ENCODE measurements around the gene LSM12. TPM values are rescaled to one million over a fixed set of nuclear protein-coding genes. Genes with fewer than 3 reads are reported as not detected.

The LSM12 gene
- total RNA-seq, 1 donor from 2014 or later, result 57.3 TPM

DNA sequence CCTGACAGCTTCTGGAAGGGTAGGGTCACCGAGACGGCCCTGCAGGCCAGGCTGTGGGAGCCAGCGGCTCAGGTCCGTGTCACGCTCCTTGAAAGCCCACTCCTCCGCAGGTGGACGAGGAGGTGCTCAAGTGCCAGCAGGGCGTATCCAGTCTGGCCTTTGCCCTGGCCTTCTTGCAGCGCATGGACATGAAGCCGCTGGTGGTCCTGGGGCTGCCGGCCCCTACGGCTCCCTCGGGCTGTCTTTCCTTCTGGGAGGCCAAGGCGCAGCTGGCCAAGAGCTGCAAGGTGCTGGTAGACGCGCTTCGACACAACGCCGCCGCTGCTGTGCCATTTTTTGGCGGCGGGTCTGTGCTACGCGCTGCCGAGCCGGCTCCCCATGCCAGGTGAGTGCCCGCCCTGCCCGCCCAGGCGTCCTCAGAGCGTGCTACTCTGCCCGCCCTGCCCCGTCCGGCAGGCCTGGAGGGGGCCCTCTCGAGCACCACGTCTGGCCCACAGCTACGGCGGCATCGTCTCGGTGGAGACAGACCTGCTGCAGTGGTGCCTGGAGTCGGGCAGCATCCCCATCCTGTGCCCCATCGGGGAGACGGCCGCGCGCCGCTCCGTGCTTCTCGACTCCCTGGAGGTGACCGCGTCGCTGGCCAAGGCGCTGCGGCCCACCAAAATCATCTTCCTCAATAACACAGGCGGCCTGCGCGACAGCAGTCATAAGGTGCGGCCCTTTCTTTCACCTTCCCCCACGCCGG is 60.8 kb downstream of the LSM12 start:
- H3K9me3 Mint-ChIP-seq, result no peaks in the 10 kb centered on the region
- CTCF ChIA-PET, result interaction anchor here (1.0 kb wide), 1 partner anchor 96 kb away, joined by 3 read pairs; no protein-coding TSS in a partner anchor

DNA sequence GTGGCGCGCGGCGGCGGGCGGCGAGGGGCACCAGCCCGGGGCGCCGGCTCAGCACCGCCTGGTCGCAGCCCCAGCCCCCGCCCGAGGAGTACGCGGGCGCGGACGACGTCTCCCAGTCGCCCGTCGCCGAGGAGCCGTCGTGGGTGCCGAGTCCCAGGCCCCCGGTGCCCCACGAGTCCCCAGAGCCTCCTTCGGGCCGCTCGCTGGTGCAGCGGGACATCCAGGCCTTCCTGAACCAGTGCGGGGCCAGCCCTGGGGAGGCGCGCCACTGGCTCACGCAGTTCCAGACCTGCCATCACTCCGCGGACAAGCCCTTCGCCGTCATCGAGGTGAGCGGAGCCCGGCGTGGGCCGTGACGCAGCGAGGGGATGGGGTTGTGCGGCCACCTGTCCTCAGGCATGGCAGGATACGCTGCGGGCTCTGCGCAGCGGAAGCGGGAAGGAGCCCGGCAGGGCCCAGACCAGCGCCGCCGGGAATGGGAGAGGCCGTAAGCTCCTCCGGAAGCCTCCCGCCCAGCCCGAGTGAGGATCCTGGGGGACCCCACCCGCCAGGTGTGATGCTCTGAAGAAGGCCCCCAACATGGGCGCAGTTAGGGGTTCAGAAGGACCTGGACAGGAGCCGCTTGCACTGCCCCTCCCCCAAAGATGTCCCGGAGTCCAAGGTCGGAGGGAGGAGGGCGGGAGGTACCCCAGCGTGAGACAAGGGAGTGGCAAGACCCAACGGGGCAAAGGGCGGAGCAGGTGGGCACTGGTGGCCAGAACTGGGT is 61.5 kb downstream of the LSM12 start:
- Mint-ChIP-seq H3K4me1 (peaks cover 24% of the 10 kb centered on the region), H3K27ac (no peak overlapping the region), H3K9me3 (no peaks in the 10 kb centered on the region), H3K4me3 (peak overlapping the region; percentile 64), H3K27me3 (peaks cover 15% of the 10 kb centered on the region), H3K36me3 (ENCODE audit: low read depth) (peaks cover 3% of the 10 kb centered on the region)
- CTCF ChIA-PET, result no interaction called here
- DNase-seq (peak; percentile 35), ATAC-seq (ENCODE audit: low read depth) (no peak)
- intact Hi-C loops (cut with micrococcal nuclease), result loop anchor here (5.0 kb wide), 2 partner anchors 98 to 117 kb away; partner anchors contain the start of genes HDAC5 and MPP2
- POLR2A ChIA-PET, result interaction anchor here (0.6 kb wide), 1 partner anchor 562 kb away, joined by 3 read pairs; no protein-coding TSS in a partner anchor
- TF ChIP-seq, protein P1, sequence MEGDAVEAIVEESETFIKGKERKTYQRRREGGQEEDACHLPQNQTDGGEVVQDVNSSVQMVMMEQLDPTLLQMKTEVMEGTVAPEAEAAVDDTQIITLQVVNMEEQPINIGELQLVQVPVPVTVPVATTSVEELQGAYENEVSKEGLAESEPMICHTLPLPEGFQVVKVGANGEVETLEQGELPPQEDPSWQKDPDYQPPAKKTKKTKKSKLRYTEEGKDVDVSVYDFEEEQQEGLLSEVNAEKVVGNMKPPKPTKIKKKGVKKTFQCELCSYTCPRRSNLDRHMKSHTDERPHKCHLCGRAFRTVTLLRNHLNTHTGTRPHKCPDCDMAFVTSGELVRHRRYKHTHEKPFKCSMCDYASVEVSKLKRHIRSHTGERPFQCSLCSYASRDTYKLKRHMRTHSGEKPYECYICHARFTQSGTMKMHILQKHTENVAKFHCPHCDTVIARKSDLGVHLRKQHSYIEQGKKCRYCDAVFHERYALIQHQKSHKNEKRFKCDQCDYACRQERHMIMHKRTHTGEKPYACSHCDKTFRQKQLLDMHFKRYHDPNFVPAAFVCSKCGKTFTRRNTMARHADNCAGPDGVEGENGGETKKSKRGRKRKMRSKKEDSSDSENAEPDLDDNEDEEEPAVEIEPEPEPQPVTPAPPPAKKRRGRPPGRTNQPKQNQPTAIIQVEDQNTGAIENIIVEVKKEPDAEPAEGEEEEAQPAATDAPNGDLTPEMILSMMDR (IDR thresholded peaks at IDR 0.05), result no peak

More for the DNA sequence above, 60.8 kb downstream of the LSM12 start:
- Mint-ChIP-seq H3K27me3 (peaks cover 15% of the 10 kb centered on the region), H3K4me3 (peak overlapping the region; percentile 90), H3K4me1 (peaks cover 24% of the 10 kb centered on the region), H3K36me3 (ENCODE audit: low read depth) (peaks cover 5% of the 10 kb centered on the region), H3K27ac (peak overlapping the region; percentile 30)
- ATAC-seq (ENCODE audit: low read depth) (peak; percentile 11), DNase-seq (peak; percentile 49)
- intact Hi-C loops (cut with micrococcal nuclease), result loop anchor here (1.0 to 5.0 kb wide), 5 partner anchors 9 to 227 kb away; partner anchors contain the start of genes DUSP3, G6PC3, HDAC5 and MPP2
- POLR2A ChIA-PET, result interaction anchor here (0.6 kb wide), 1 partner anchor 211 kb away, joined by 3 read pairs; no protein-coding TSS in a partner anchor
- TF ChIP-seq, protein P1 (IDR thresholded peaks at IDR 0.05), result no peak

DNA sequence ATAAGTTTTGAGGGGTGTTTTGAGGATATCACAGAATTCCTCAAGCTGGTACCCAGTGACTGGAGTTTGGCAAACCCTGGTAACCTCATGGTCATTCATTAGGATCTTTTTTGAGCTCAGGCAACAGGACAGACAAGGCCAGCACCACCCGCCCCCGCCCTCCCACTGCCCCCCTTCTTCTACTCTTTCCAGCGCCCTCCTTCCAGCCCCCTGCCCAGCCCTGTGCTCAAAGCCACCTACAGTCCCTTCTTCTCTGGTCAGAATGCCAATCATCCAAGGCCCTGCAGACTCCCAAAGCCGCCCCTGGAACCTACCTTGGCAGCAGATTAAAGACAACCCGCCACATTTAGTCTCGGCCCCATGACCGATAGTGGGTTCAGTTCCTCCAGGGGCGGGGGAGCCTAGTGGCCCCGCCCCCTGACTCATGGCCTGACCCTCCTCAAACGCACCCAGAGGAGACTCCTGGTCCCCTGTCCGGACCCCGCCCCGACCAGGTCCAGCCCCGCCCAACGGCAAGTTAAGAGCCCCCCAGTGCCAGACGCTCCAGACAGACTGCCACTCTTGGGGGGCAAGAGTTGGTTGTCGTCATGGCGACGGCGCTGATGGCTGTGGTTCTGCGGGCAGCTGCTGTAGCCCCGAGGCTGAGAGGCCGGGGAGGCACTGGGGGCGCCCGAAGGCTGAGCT is 62.3 kb downstream of the LSM12 start, which contains the start of gene NAGS:
TSS of gene NAGS (plus strand) at position 546 of the 684 bp plus-strand sequence. CDS start at position 588, 42 bp downstream.
- intact Hi-C loops (cut with micrococcal nuclease), result no loop called here
- peak within 1 kb of the TSS; percentile 64 for H3K4me3 Mint-ChIP-seq
- H3K9me3 Mint-ChIP-seq, result no peaks in the 10 kb centered on the region
- ChIA-PET POLR2A (interaction anchor here (0.6 kb wide), 2 partner anchors 59 to 563 kb away, joined by 3 to 5 read pairs; no protein-coding TSS in a partner anchor), CTCF (no interaction called here)
- peaks cover 18% of the 10 kb centered on the region for H3K27me3 Mint-ChIP-seq
- H3K27ac Mint-ChIP-seq, result no peak within 1 kb of the TSS
- peak; percentile 22 for DNase-seq
- TF ChIP-seq, protein P1 (IDR thresholded peaks at IDR 0.05), result no peak
- H3K4me1 Mint-ChIP-seq, result peaks cover 24% of the 10 kb centered on the region
- ATAC-seq (ENCODE audit: low read depth), result no peak
- peaks cover 2% of the 10 kb centered on the region for H3K36me3 Mint-ChIP-seq (ENCODE audit: low read depth)

DNA sequence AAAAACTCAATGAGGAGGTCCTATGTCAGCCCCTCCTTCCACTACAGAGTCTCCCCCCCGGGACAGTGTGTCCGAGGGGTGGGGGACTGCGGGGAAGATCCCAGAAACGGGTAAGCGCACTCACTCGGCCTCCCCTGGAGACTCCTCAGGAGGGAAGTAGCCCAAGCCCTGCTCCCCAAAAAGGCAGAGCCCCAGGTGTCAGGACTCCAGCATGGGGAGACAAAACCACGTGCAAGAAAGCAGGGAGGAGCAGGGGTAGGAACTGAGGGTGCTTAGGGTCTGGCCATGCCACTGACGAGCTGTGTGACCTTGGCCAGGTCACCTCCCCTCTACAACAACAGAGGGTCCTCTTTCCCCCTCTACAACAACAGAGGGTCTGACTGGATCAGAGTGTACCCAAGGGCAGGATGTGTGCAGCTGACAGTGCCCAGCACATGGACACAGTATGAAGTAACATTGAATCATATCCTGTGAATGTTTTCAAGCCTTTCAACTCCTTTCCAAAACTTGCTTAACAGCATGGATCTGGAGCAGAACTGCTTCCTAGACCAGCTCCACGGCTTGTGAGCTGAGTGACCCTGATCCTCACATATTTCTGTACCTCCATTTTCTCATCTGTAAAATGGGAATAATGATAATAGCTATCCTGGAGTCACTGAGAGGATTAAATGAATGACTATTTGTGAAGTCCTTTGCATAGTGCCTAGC is 64.2 kb downstream of the LSM12 start:
- peaks cover 15% of the 10 kb centered on the region for H3K4me1 Mint-ChIP-seq
- intact Hi-C loops (cut with micrococcal nuclease), result no loop called here
- no peak overlapping the region for H3K4me3 Mint-ChIP-seq
- peaks cover 26% of the 10 kb centered on the region for H3K27me3 Mint-ChIP-seq
- no peaks in the 10 kb centered on the region for H3K9me3 Mint-ChIP-seq
- no peak for DNase-seq
- POLR2A ChIA-PET, result no interaction called here
- peaks cover 2% of the 10 kb centered on the region for H3K36me3 Mint-ChIP-seq (ENCODE audit: low read depth)
- CTCF ChIA-PET, result no interaction called here
- TF ChIP-seq, protein P1 (IDR thresholded peaks at IDR 0.05), result no peak
- no peak for ATAC-seq (ENCODE audit: low read depth)
- H3K27ac Mint-ChIP-seq, result no peak overlapping the region
